Iris pigment epithelial cell (primary cell): ENCODE data around the gene TDRD7.
"Not testable (repeated sequence)": the region's sequence is repeated elsewhere in the genome, so short reads cannot be mapped to it uniquely, and the experiment has no call there.

Experiments
- DNase-seq: peaks from one replicate; pipeline ENCODE4 v3.0.0-alpha.2; 2011; ENCODE audit warnings: low read depth

The TDRD7 gene

GRCh38 chr9:97427885-97428284, 16.0 kb downstream of the TDRD7 start:
- DNase-seq, result no peak

GRCh38 chr9:97430316-97431043, 18.6 kb downstream of the TDRD7 start:
- no peak for DNase-seq

- DNase-seq, result no peak
These were observed 19.1 kb downstream of the TDRD7 start for GRCh38 chr9:97431044-97431441.

- DNase-seq, result no peak
These were observed 19.8 kb downstream of the TDRD7 start for GRCh38 chr9:97431549-97432143.

- no peak for DNase-seq
These were observed 25.2 kb downstream of the TDRD7 start for GRCh38 chr9:97437051-97437600.

GRCh38 chr9:97438257-97438656, 26.4 kb downstream of the TDRD7 start:
- no peak for DNase-seq

- peak; percentile 30 for DNase-seq
These were observed 26.8 kb downstream of the TDRD7 start for GRCh38 chr9:97438666-97439065.

GRCh38 chr9:97440160-97440559, 28.3 kb downstream of the TDRD7 start:
- DNase-seq, result no peak

GRCh38 chr9:97441729-97442128, 29.8 kb downstream of the TDRD7 start:
- peak; percentile 11 for DNase-seq

GRCh38 chr9:97445119-97445701, 33.3 kb downstream of the TDRD7 start:
- DNase-seq, result no peak

- DNase-seq, result no peak
These were observed 35.1 kb downstream of the TDRD7 start for GRCh38 chr9:97447001-97447400.

- not testable (repeated sequence) for DNase-seq
These were observed 41.7 kb downstream of the TDRD7 start for GRCh38 chr9:97453573-97453972.

GRCh38 chr9:97456841-97457240, 44.9 kb downstream of the TDRD7 start:
- not testable (repeated sequence) for DNase-seq

- no peak for DNase-seq
These were observed 47.4 kb downstream of the TDRD7 start for GRCh38 chr9:97459326-97459725.

- no peak for DNase-seq
These were observed 50.3 kb downstream of the TDRD7 start for GRCh38 chr9:97462159-97462558.

GRCh38 chr9:97462914-97463313, 51.0 kb downstream of the TDRD7 start:
- no peak for DNase-seq

- DNase-seq, result peak; percentile 58
These were observed 57.0 kb downstream of the TDRD7 start for GRCh38 chr9:97468658-97469448.

- no peak for DNase-seq
These were observed 58.2 kb downstream of the TDRD7 start for GRCh38 chr9:97470076-97470475.

- no peak for DNase-seq
These were observed 61.8 kb downstream of the TDRD7 start for GRCh38 chr9:97473717-97474116.

- peak; percentile 74 for DNase-seq
These were observed 62.6 kb downstream of the TDRD7 start for GRCh38 chr9:97474372-97474925.

- DNase-seq, result peak; percentile 55
These were observed 63.2 kb downstream of the TDRD7 start for GRCh38 chr9:97475059-97475458.
